DND-41 (cell line): ENCODE results near the gene DLG1.
"Not testable (repeated sequence)": the region's sequence is repeated elsewhere in the genome, so short reads cannot be mapped to it uniquely, and the experiment has no call there.

Source experiments
- ATAC-seq: fragments of 200-7000 bp; cut with Tn5 transposase; 3 replicates; pipeline ENCODE4 v1.9.1; 2021; ENCODE audit warnings: low read depth; ENCODE audit not compliant: insufficient read depth
- DNase-seq: peaks from one replicate; pipeline ENCODE4 v3.0.0-alpha.2; 2020
- H2AFZ ChIP-seq: 2 replicates; pipeline ENCODE4 v1.6.0; 2012; ENCODE audit warnings: low read depth, low read length
- H3K27ac ChIP-seq: 2 replicates; pipeline ENCODE4 v1.5.1; 2012; ENCODE audit warnings: low read length, inconsistent platforms
- H3K27me3 ChIP-seq: fragments of 200-600 bp; sonication (generic); 2 replicates; pipeline ENCODE4 v1.6.0; 2012; ENCODE audit warnings: low read length, mild to moderate bottlenecking, inconsistent platforms; ENCODE audit not compliant: insufficient read depth, poor library complexity
- H3K36me3 ChIP-seq: 2 replicates; pipeline ENCODE4 v1.5.1; 2012; ENCODE audit warnings: low read length, inconsistent platforms; ENCODE audit not compliant: insufficient read depth
- H3K4me1 ChIP-seq: 2 replicates; pipeline ENCODE4 v1.5.1; 2012; ENCODE audit warnings: mild to moderate bottlenecking, low read length; ENCODE audit not compliant: insufficient read depth
- H3K4me2 ChIP-seq: 2 replicates; pipeline ENCODE4 v1.6.0; 2012; ENCODE audit warnings: mild to moderate bottlenecking, moderate library complexity, low read length, inconsistent platforms; ENCODE audit not compliant: insufficient read depth
- H3K4me3 ChIP-seq, 2 experiments: fragments of 200-600 bp in 1 of 2; shearing (Covaris generic) in 1 of 2; 2 replicates each; pipeline ENCODE4 v1.5.1; 2012 to 2016; ENCODE audit warnings: inconsistent platforms in 2 of 2, low read length in 2 of 2, mild to moderate bottlenecking in 2 of 2, low read depth in 1 of 2, moderate library complexity in 1 of 2
- H3K79me2 ChIP-seq: 2 replicates; pipeline ENCODE4 v1.6.0; 2012; ENCODE audit warnings: low read length, inconsistent platforms; ENCODE audit not compliant: insufficient read depth
- H3K9ac ChIP-seq: 2 replicates; pipeline ENCODE4 v1.6.0; 2012; ENCODE audit warnings: low read depth, mild to moderate bottlenecking, inconsistent platforms, low read length, moderate library complexity
- H3K9me3 ChIP-seq: 2 replicates; pipeline ENCODE4 v1.5.1; 2012; ENCODE audit warnings: low read length, moderate library complexity, mild to moderate bottlenecking, inconsistent platforms; ENCODE audit not compliant: insufficient read depth, severe bottlenecking
- H4K20me1 ChIP-seq: 2 replicates; pipeline ENCODE4 v1.6.0; 2012; ENCODE audit warnings: low read length; ENCODE audit not compliant: insufficient read depth
- EZH2 ChIP-seq: IDR thresholded peaks from 3 replicates; pipeline ENCODE4 v1.6.1; 2012; ENCODE audit warnings: borderline replicate concordance, low read depth, mild to moderate bottlenecking, moderate library complexity, low read length, inconsistent platforms; ENCODE audit not compliant: severe bottlenecking
- TF ChIP-seq, protein P1 (sequence below): IDR thresholded peaks from 2 replicates; pipeline ENCODE4 v1.5.1; 2012; ENCODE audit warnings: borderline replicate concordance, low read length, moderate library complexity, mild to moderate bottlenecking; ENCODE audit not compliant: poor library complexity, severe bottlenecking; ENCODE audit errors: extremely low read depth

Gene DLG1

DNA sequence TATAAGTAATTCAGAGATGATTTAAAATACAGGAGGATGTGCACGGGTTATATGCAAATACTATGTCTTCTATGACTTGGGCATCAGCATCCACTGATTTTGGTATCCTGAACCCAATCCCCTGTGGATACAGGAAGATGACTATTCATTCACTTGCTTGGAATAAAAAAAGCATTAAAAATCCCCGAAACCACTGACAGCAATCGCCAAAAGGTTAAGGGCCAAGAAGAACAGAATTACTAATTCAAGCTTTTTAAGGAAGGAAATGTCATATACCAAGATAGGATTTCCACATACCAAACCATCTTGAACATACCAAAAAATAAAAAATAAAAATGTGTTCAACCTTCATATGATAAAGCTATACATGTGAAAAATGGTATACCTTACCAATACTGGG is 93.7 kb downstream of the DLG1 start:
- no peak for DNase-seq
- no peak for ATAC-seq
- Histone ChIP-seq H3K9me3 (no peaks in the 10 kb centered on the region), H3K27me3 (no peaks in the 10 kb centered on the region), H3K4me1 (no peaks in the 10 kb centered on the region), H4K20me1 (peaks cover 15% of the 10 kb centered on the region; the same call in 1 of the 2 replicates), H2AFZ (no peak overlapping the region), H3K4me2 (no peak overlapping the region), H3K79me2 (peaks cover 96% of the 10 kb centered on the region), H3K27ac (no peak overlapping the region), H3K4me3 (no peak overlapping the region), H3K36me3 (no peaks in the 10 kb centered on the region), H3K9ac (no peak overlapping the region)
- TF ChIP-seq EZH2 = no peak
- TF ChIP-seq, protein P1, sequence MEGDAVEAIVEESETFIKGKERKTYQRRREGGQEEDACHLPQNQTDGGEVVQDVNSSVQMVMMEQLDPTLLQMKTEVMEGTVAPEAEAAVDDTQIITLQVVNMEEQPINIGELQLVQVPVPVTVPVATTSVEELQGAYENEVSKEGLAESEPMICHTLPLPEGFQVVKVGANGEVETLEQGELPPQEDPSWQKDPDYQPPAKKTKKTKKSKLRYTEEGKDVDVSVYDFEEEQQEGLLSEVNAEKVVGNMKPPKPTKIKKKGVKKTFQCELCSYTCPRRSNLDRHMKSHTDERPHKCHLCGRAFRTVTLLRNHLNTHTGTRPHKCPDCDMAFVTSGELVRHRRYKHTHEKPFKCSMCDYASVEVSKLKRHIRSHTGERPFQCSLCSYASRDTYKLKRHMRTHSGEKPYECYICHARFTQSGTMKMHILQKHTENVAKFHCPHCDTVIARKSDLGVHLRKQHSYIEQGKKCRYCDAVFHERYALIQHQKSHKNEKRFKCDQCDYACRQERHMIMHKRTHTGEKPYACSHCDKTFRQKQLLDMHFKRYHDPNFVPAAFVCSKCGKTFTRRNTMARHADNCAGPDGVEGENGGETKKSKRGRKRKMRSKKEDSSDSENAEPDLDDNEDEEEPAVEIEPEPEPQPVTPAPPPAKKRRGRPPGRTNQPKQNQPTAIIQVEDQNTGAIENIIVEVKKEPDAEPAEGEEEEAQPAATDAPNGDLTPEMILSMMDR = no peak

DNA sequence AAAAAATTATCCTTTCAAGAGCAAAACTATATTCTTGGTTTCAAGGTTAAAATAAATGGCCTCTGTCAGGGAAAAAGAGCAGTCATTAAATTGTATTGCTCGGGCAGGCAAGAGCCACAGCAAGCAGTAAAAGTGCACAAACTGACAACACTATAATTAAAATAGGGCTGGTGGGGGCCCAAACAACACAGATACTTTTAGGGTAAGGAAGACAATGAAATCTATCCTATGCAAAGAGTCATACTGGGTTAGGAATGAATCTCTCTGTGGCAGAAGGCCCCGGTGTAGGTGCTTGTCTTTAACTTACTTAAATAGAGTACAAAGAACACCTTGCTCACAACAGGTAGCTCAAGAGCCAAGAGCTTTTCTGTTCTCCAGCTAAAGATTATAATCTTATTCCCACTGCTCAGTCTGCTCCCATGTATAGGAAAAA is 94.7 kb downstream of the DLG1 start:
- DNase-seq = no peak
- Histone ChIP-seq H3K9me3 (no peaks in the 10 kb centered on the region), H4K20me1 (peaks cover 13% of the 10 kb centered on the region; the same call in 1 of the 2 replicates), H3K27me3 (no peaks in the 10 kb centered on the region), H3K79me2 (peaks cover 97% of the 10 kb centered on the region), H3K27ac (no peak overlapping the region), H3K4me3 (no peak overlapping the region), H2AFZ (no peak overlapping the region), H3K36me3 (no peaks in the 10 kb centered on the region), H3K4me2 (no peak overlapping the region), H3K9ac (no peak overlapping the region), H3K4me1 (no peaks in the 10 kb centered on the region)
- TF ChIP-seq, protein P1 = no peak
- TF ChIP-seq EZH2 = no peak
- peak; percentile 27; the same call in 1 of the 3 replicates for ATAC-seq

DNA sequence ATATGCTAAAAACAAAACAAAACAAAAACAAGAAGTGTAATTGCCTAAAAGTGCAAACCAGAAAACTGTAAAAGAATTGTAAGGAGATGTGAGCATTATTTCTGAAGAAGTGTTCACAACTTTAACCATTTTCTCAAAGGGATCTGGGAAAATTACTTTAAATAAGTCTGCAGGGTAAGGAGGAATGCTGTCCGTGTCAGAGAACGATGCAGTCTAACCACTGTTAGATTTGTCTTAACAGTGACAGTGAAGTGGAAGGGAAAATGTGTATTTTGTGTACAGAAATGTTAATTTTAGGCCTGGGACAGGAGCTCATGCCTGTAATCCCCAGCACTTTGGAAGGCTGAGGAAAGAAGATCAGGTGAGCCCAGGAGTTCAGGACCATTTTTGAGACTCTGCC is 95.7 kb downstream of the DLG1 start:
- no peaks in the 10 kb centered on the region for H3K36me3 ChIP-seq
- no peaks in the 10 kb centered on the region for H3K27me3 ChIP-seq
- H3K9me3 ChIP-seq = no peaks in the 10 kb centered on the region
- TF ChIP-seq EZH2 = no peak
- H3K9ac ChIP-seq = no peak overlapping the region
- no peak overlapping the region for H2AFZ ChIP-seq
- DNase-seq (no peak), ATAC-seq (no peak)
- H3K4me3 ChIP-seq = no peak overlapping the region
- no peaks in the 10 kb centered on the region for H3K4me1 ChIP-seq
- H3K79me2 ChIP-seq = peaks cover 96% of the 10 kb centered on the region
- H3K4me2 ChIP-seq = no peak overlapping the region
- peaks cover 13% of the 10 kb centered on the region; the same call in 1 of the 2 replicates for H4K20me1 ChIP-seq
- H3K27ac ChIP-seq = no peak overlapping the region

DNA sequence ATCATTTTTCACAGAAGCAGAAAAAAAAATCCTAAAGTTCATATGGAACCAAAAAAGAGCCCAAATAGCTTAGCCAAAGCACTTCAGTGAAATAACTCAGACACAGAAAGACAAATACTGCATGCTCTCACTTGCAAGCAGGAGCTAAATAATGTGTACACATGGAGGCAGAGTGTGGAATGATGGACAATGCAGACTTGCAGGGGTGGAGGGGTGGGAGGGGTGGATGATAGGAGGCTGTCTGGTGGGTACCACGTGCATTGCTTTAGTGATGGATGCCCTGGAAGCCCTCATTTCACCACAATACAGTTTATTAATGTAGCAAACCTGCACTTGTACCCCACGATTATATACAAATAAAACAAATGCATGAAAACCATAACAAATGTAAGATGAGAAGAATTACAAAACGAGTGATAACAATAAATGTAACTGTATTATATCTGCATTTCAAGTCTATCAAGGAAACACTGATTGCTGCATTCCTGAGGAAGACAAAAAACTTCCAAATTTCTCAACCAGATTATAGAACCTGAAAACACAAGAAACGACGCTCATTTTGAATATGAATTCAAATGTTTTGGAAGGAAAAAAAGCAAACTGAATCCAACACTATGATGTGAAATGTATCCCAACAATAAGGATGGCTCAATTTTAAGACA is 96.5 kb downstream of the DLG1 start:
- H3K4me1 ChIP-seq = no peaks in the 10 kb centered on the region

DNA sequence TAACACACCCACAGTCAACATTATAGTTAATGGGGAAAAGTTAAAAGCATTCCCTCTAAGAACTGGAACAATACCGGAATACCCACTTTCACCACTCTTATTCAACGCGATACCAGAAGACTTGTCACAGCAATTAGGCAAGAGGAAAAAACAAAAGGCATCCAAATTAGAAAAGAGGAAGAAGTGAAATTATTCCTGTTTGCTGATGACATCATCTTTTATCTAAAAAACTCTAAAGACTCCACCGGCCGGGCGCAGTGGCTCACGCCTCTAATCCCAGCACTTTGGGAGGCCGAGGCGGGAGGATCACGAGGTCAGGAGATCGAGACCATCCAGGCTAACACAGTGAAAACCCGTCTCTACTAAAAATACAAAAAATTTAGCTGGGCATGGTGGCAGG is 97.6 kb downstream of the DLG1 start:
- H3K27ac ChIP-seq = not testable (repeated sequence)

More for the DNA sequence above, 96.5 kb downstream of the DLG1 start:
- Histone ChIP-seq H3K9me3 (no peaks in the 10 kb centered on the region), H3K9ac (no peak overlapping the region), H2AFZ (no peak overlapping the region), H3K4me2 (no peak overlapping the region), H3K27ac (no peak overlapping the region), H3K4me3 (no peak overlapping the region), H3K79me2 (peaks cover 96% of the 10 kb centered on the region), H3K27me3 (no peaks in the 10 kb centered on the region), H3K36me3 (no peaks in the 10 kb centered on the region), H4K20me1 (peaks cover 13% of the 10 kb centered on the region; the same call in 1 of the 2 replicates)
- ATAC-seq (no peak), DNase-seq (no peak)
- TF ChIP-seq, protein P1 = no peak
- no peak for TF ChIP-seq EZH2

More for the DNA sequence above, 97.6 kb downstream of the DLG1 start:
- ATAC-seq, H2AFZ ChIP-seq, H3K4me3 ChIP-seq, H3K36me3 ChIP-seq, H3K4me1 ChIP-seq, H3K9me3 ChIP-seq, H3K4me2 ChIP-seq, DNase-seq, H3K27me3 ChIP-seq, H3K9ac ChIP-seq: not testable (repeated sequence)
- Histone ChIP-seq H3K79me2 (peaks cover 97% of the 10 kb centered on the region), H4K20me1 (peaks cover 13% of the 10 kb centered on the region; the same call in 1 of the 2 replicates)
